Smooth muscle cell (in vitro differentiated cells): ENCODE measurements around the gene MYO1C. TPM values are rescaled to one million over a fixed set of nuclear protein-coding genes. Genes with fewer than 3 reads are reported as not detected.

Source experiments
- DNase-seq: peaks from one replicate; lab custom pipeline; 2025; ENCODE audit not compliant: unreplicated experiment; lab: John Stamatoyannopoulos, UW
- H2AFZ ChIP-seq: fragments of 200-600 bp; sonication (generic); 2 replicates; pipeline ENCODE4 v1.6.0; 2016; ENCODE audit warnings: antibody characterized with exemption, low read depth, mild to moderate bottlenecking
- H3F3A ChIP-seq: fragments of 200-600 bp; sonication (generic); 2 replicates; pipeline ENCODE4 v1.6.0; 2017; ENCODE audit warnings: antibody characterized with exemption, low read depth
- H3K27ac ChIP-seq: fragments of 200-600 bp; sonication (generic); 2 replicates; pipeline ENCODE4 v1.5.1; 2016; ENCODE audit warnings: low read depth, mild to moderate bottlenecking
- H3K27me3 ChIP-seq: fragments of 200-600 bp; sonication (generic); 2 replicates; pipeline ENCODE4 v1.6.1; 2016; ENCODE audit warnings: low read depth, mild to moderate bottlenecking
- H3K36me3 ChIP-seq: fragments of 200-600 bp; sonication (generic); 2 replicates; pipeline ENCODE4 v1.5.1; 2016; ENCODE audit warnings: low read depth
- H3K4me1 ChIP-seq: fragments of 200-600 bp; sonication (generic); 2 replicates; pipeline ENCODE4 v1.5.1; 2016; ENCODE audit warnings: low read depth
- H3K4me2 ChIP-seq: fragments of 200-600 bp; sonication (generic); 2 replicates; pipeline ENCODE4 v1.6.0; 2016; ENCODE audit warnings: mild to moderate bottlenecking
- H3K4me3 ChIP-seq: fragments of 200-600 bp; sonication (generic); 2 replicates; pipeline ENCODE4 v1.5.1; 2016; ENCODE audit warnings: mild to moderate bottlenecking
- H3K79me2 ChIP-seq: fragments of 200-600 bp; sonication (generic); 2 replicates; pipeline ENCODE4 v1.6.0; 2016; ENCODE audit warnings: low read depth, mild to moderate bottlenecking
- H3K9ac ChIP-seq: fragments of 200-600 bp; sonication (generic); 2 replicates; pipeline ENCODE4 v1.6.0; 2016; ENCODE audit warnings: low read depth
- H3K9me3 ChIP-seq: fragments of 200-600 bp; sonication (generic); replicated peaks from 2 replicates; pipeline ENCODE4 v1.5.1; 2016; ENCODE audit warnings: low read depth
- H4K20me1 ChIP-seq: fragments of 200-600 bp; sonication (generic); 2 replicates; pipeline ENCODE4 v1.6.0; 2016; ENCODE audit warnings: low read depth
- WGBS: methylation state at CpG from one replicate; pipeline ENCODE4 v1.1.7; 2016; ENCODE audit warnings: low lambda C conversion rate; 5-methylcytosine and 5-hydroxymethylcytosine counted together
- polyA plus RNA-seq: library from polyadenylated mRNA; unstranded; fragments of >200 nt; fragmentation: Nextera tagmentation; extraction: Ambion mirVana; gene quantifications from 2 replicates; pipeline ENCODE4 v1.2.1, GENCODE V29; 2016
- total RNA-seq: library from RNA; depleted of rRNA; stranded (reverse); fragments of >200 nt; gene quantifications from 2 replicates; pipeline ENCODE4 v1.2.3, GENCODE V29; 2014
- TF ChIP-seq, protein P1 (sequence below): fragments of 200-600 bp; sonication (generic); IDR thresholded peaks from 2 replicates; pipeline ENCODE4 v1.5.1; 2017; ENCODE audit warnings: borderline replicate concordance, mild to moderate bottlenecking, antibody characterized with exemption; ENCODE audit not compliant: insufficient read depth, poor library complexity, severe bottlenecking

Gene MYO1C
- total and polyA plus RNA-seq, 2 experiments from 2014 or later, result 80.4 to 81.5 TPM

DNA sequence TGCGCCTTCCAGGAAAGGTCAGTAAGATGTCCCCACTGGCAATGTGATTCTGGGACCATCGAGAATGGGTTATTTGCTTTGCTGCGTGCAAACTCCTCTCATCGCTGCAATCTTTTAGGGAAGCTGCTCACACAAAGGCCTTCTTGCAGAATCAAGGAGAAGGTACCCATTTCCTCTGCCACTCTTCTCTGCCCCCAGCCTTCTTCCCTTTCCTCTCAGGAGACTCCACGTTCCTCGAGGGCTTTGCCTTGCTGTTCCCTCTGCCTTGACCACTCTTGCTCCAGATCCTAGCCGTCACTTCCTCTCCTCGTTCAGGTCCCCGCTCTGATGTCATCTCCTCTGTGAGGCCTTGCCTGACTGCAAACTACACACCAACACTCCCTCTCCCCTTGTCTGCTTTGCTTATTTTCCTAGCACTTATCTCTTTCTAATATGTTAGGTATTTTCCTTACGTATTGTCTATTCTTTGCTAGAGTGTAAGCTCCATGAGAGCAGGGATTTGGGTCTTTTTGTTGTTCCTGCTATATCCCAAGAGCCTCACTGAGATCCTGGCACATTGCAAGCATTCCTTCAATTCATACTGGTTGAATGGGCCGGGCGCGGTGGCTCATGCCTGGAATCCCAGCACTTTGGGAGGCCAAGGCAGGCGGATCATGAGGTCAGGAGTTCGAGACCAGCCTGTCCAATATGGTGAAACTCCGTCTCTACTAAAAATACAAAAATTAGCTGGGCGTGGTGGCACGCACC, 31.1 kb downstream of the MYO1C start:
- Histone ChIP-seq H3K4me1 (peaks cover 3% of the 10 kb centered on the region), H2AFZ (no peak overlapping the region), H3K4me3 (no peak overlapping the region), H3K4me2 (no peak overlapping the region), H3K36me3 (no peaks in the 10 kb centered on the region), H3K9me3 (no peaks in the 10 kb centered on the region), H3K27me3 (no peaks in the 10 kb centered on the region), H3K79me2 (no peaks in the 10 kb centered on the region), H3K9ac (no peak overlapping the region), H3K27ac (no peak overlapping the region), H4K20me1 (no peaks in the 10 kb centered on the region), H3F3A (peaks cover 3% of the 10 kb centered on the region)
- 96% methylated on average over 18 of the region's 18 CpGs for WGBS
- TF ChIP-seq, protein P1, sequence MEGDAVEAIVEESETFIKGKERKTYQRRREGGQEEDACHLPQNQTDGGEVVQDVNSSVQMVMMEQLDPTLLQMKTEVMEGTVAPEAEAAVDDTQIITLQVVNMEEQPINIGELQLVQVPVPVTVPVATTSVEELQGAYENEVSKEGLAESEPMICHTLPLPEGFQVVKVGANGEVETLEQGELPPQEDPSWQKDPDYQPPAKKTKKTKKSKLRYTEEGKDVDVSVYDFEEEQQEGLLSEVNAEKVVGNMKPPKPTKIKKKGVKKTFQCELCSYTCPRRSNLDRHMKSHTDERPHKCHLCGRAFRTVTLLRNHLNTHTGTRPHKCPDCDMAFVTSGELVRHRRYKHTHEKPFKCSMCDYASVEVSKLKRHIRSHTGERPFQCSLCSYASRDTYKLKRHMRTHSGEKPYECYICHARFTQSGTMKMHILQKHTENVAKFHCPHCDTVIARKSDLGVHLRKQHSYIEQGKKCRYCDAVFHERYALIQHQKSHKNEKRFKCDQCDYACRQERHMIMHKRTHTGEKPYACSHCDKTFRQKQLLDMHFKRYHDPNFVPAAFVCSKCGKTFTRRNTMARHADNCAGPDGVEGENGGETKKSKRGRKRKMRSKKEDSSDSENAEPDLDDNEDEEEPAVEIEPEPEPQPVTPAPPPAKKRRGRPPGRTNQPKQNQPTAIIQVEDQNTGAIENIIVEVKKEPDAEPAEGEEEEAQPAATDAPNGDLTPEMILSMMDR, result no peak
- no peak for DNase-seq

DNA sequence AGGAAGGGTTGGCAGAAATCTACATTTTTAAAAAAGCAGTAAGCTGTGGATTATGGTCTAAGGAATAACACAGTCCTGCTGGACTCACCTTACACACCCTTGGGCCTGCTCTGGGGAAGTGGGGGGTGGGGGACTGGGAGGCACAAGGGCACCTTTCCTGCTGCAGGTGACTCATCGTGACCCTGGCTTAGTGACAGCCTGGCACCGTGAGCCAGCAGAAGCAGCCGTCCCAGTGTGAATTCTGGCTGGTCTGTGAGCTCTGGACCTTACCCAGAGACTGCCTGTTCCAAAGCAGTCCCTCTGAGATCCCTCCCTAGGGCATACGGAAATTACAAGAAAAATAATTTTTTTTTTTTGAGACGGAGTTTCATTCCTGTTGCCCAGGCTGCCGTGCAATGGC, 32.3 kb downstream of the MYO1C start:
- no peak for DNase-seq
- Histone ChIP-seq H3K27me3 (no peaks in the 10 kb centered on the region), H2AFZ (no peak overlapping the region), H3K36me3 (no peaks in the 10 kb centered on the region), H4K20me1 (peaks cover 4% of the 10 kb centered on the region), H3F3A (peaks cover 3% of the 10 kb centered on the region), H3K9ac (no peak overlapping the region), H3K27ac (no peak overlapping the region), H3K4me1 (peaks cover 3% of the 10 kb centered on the region), H3K4me3 (no peak overlapping the region), H3K9me3 (no peaks in the 10 kb centered on the region), H3K4me2 (no peak overlapping the region), H3K79me2 (peaks cover 7% of the 10 kb centered on the region)
- TF ChIP-seq, protein P1, result no peak
- WGBS, result 81% methylated on average over 6 of the region's 6 CpGs

DNA sequence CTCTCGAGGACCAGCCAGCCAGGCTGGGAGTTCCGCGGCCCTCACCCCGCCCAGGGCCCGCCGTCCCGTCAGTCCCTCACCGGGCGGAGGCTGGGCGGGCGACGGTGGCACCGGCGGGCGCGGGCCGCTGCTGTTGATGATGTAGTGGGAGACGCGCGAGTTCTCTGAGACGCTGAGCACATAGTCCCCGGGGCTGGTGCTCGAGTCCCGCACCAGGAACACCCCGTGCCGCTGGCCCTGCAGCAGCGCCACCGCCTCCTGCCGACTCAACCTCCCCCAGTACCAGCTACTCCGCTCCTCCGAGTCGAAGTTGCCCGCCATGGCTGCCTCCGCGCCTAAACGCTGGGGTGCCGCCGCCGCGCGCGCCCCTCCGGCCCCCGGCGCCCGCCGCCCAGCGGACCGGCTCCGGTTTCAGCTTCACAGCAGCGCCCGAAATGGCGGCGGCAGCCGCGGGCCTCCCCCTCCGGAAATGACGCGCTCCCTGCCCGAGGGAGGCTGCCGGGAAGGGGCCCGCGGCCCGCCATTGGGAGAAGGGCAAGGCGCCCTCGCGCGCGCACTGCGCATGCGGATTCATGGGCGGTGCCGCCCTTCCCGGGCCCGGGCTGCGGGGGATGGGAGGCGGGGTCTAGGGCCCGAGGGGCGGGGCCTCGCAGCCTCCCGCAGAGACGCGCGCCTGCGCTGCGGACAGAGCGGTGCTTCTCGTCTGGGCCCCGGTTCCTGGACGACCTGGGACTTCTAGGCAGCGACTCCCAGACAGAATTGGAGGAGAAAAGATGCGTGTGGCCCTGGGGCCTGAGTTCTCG, 36.5 kb downstream of the MYO1C start, which contains the start of gene CRK:
CRK (minus strand) TSS at position 436 of the 803 bp plus-strand sequence; CDS start at position 321, 115 bp downstream.
- DNase-seq, result peak; percentile 95
- peak within 1 kb of the TSS; percentile 97 for H3K27ac ChIP-seq

More for the DNA sequence above, 36.5 kb downstream of the MYO1C start, which contains the start of gene CRK:
- Histone ChIP-seq H3K79me2 (peaks cover 49% of the 10 kb centered on the region), H4K20me1 (peaks cover 46% of the 10 kb centered on the region), H3K36me3 (no peaks in the 10 kb centered on the region), H3K27me3 (no peaks in the 10 kb centered on the region), H3K4me1 (peaks cover 14% of the 10 kb centered on the region), H3K9ac (peak within 1 kb of the TSS; percentile 98), H3K4me3 (peak within 1 kb of the TSS; percentile 93), H3K9me3 (no peaks in the 10 kb centered on the region), H3K4me2 (peak within 1 kb of the TSS; percentile 96), H2AFZ (no peak within 1 kb of the TSS), H3F3A (peaks cover 3% of the 10 kb centered on the region)
- WGBS, result under 1% methylated on average over 73 of the region's 93 CpGs
- TF ChIP-seq, protein P1, result no peak
